ENCODE results near the gene GOLGA8B. TPM values are rescaled to one million over a fixed set of nuclear protein-coding genes. Genes with fewer than 3 reads are reported as not detected.

The GOLGA8B gene
- total and polyA plus RNA-seq, 2 of the 8 experiments (the other 6 are each of a cell fraction or from before 2014, with no cell fraction given) = 14.1 to 23.3 TPM

GRCh38 chr15:34608517-34608916 lies 25.1 kb upstream of the GOLGA8B start:
- Histone ChIP-seq H2AK5ac (ENCODE audit: low read depth, low read length) (no peak overlapping the region), H3K9me3 (ENCODE audit: insufficient read depth in 2 of 2, low read depth in 1 of 2, low read length in 1 of 2) (no peaks in the 10 kb centered on the region), H3K4me3 (ENCODE audit: extremely low read depth in 1 of 4, insufficient read depth in 2 of 4, low read depth in 3 of 4, low read length in 4 of 4) (no peak overlapping the region), H4K91ac (replicated peaks; ENCODE audit: insufficient read length, low read length) (no peak overlapping the region), H3K14ac (ENCODE audit: insufficient read length) (no peak overlapping the region), H4K5ac (ENCODE audit: insufficient read length, low read depth, low read length) (no peak overlapping the region), H3K79me2 (ENCODE audit: control insufficient read depth in 1 of 2, insufficient read depth in 2 of 2, low read length in 2 of 2) (no peaks in the 10 kb centered on the region), H3K18ac (ENCODE audit: extremely low read depth, low read length) (no peak overlapping the region), H3K23me2 (ENCODE audit: low read depth, low read length) (no peaks in the 10 kb centered on the region), H3K4ac (replicated peaks; ENCODE audit: insufficient read length, low read depth, low read length) (no peak overlapping the region), H4K8ac (ENCODE audit: extremely low read depth, insufficient read depth, low read length) (no peak overlapping the region), H3K4me2 (ENCODE audit: insufficient read depth in 1 of 2, low read depth in 2 of 2, low read length in 2 of 2) (no peak overlapping the region), H2BK5ac (ENCODE audit: low read depth, low read length) (no peak overlapping the region), H3K56ac (replicated peaks; ENCODE audit: insufficient read length, low read depth, low read length) (no peak overlapping the region), H2BK20ac (ENCODE audit: low read length) (no peak overlapping the region), H3K27ac (ENCODE audit: low read depth, low read length) (no peak overlapping the region), H2BK15ac (ENCODE audit: low read length) (no peak overlapping the region), H2BK12ac (ENCODE audit: low read depth, low read length) (no peak overlapping the region), H3K79me1 (ENCODE audit: low read depth, low read length) (no peaks in the 10 kb centered on the region), H2AFZ (ENCODE audit: low read length) (no peak overlapping the region), H3K36me3 (ENCODE audit: control insufficient read depth in 2 of 4, insufficient read depth in 4 of 4, low read length in 3 of 4) (no peaks in the 10 kb centered on the region), H3K27me3 (replicated peaks in 1 of 4; ENCODE audit: control insufficient read depth in 3 of 4, extremely low read depth in 1 of 4, insufficient read depth in 3 of 4, low read length in 3 of 4) (no peaks in the 10 kb centered on the region), H3K9ac (replicated peaks in 1 of 4; ENCODE audit: extremely low read depth in 1 of 4, low read depth in 3 of 4, low read length in 3 of 4) (no peak overlapping the region), H3K23ac (ENCODE audit: insufficient read length) (no peak overlapping the region), H2BK120ac (replicated peaks; ENCODE audit: low read depth, low read length) (no peak overlapping the region), H4K20me1 (replicated peaks in 1 of 2; ENCODE audit: control insufficient read depth in 1 of 2, insufficient read depth in 2 of 2, low read length in 2 of 2) (no peaks in the 10 kb centered on the region), H3K4me1 (replicated peaks in 1 of 4; ENCODE audit: control insufficient read depth in 3 of 4, insufficient read depth in 4 of 4, low read length in 3 of 4) (no peaks in the 10 kb centered on the region)
- FAIRE-seq (no peak), DNase-seq (ENCODE audit: low read depth in 1 of 2, low spot score in 2 of 2) (no peak)
- TF ChIP-seq, protein P1, sequence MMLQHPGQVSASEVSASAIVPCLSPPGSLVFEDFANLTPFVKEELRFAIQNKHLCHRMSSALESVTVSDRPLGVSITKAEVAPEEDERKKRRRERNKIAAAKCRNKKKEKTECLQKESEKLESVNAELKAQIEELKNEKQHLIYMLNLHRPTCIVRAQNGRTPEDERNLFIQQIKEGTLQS (IDR thresholded peaks at IDR 0.05; ENCODE audit: insufficient read depth, low read depth, low read length) = no peak
- TF ChIP-seq KDM4A (IDR thresholded peaks at IDR 0.05; ENCODE audit: low read depth, low read length, severe bottlenecking) = no peak
- no peak for TF ChIP-seq TCF12 (IDR thresholded peaks at IDR 0.05; ENCODE audit: low read depth, low read length)
- no peak for TF ChIP-seq CHD2 (IDR thresholded peaks at IDR 0.05; ENCODE audit: low read length)
- POLR2A ChIA-PET (ENCODE audit: partially characterized antibody) = no interaction called here
- WGBS, 2 experiments (ENCODE audit: extremely low coverage in 1 of 2, insufficient coverage in 1 of 2, insufficient read length in 1 of 2, insufficient replicate concordance in 2 of 2, low coverage in 1 of 2, low lambda C conversion rate in 2 of 2, missing lambda C conversion rate in 1 of 2) = 95% methylated on average over 1 of the region's 1 CpG; no CpG with 5 or more reads in 1 of the 2 experiments
- CTCF ChIA-PET (ENCODE audit: partially characterized antibody) = no interaction called here
